Astrocyte (in vitro differentiated cells and primary cell): ENCODE results near the gene TEF. TPM values are rescaled to one million over a fixed set of nuclear protein-coding genes. Genes with fewer than 3 reads are reported as not detected.

ENCODE experiments used
- DNase-seq: peaks from one replicate; pipeline ENCODE4 v3.0.0-alpha.2; 2010; ENCODE audit warnings: low read depth
- FAIRE-seq: peaks from 2 replicates; lab custom pipeline; 2011; peaks lifted over from hg19 to GRCh38; lab: Jason Lieb, UNC
- H2AFZ ChIP-seq: 2 replicates; pipeline ENCODE4 v1.6.0; 2012; ENCODE audit warnings: low read depth, low read length, inconsistent platforms
- H3K27ac ChIP-seq: 2 replicates; pipeline ENCODE4 v1.5.1; 2011; ENCODE audit warnings: low read depth, low read length, inconsistent platforms
- H3K27me3 ChIP-seq: 2 replicates; pipeline ENCODE4 v1.6.0; 2011; ENCODE audit warnings: low read length, inconsistent platforms; ENCODE audit not compliant: insufficient read depth
- H3K36me3 ChIP-seq: 2 replicates; pipeline ENCODE4 v1.5.1; 2011; ENCODE audit warnings: low read length, inconsistent platforms; ENCODE audit not compliant: insufficient read depth
- H3K4me1 ChIP-seq: 2 replicates; pipeline ENCODE4 v1.5.1; 2011; ENCODE audit warnings: low read length, inconsistent platforms; ENCODE audit not compliant: insufficient read depth
- H3K4me2 ChIP-seq: 2 replicates; pipeline ENCODE4 v1.6.0; 2012; ENCODE audit warnings: low read length, inconsistent platforms
- H3K4me3 ChIP-seq: 2 replicates; pipeline ENCODE4 v1.5.1; 2011; ENCODE audit warnings: low read depth, mild to moderate bottlenecking, low read length, inconsistent platforms; ENCODE audit not compliant: insufficient read depth
- H3K79me2 ChIP-seq: 2 replicates; pipeline ENCODE4 v1.6.0; 2012; ENCODE audit warnings: mild to moderate bottlenecking, low read length, inconsistent platforms; ENCODE audit not compliant: insufficient read depth
- H3K9ac ChIP-seq: 2 replicates; pipeline ENCODE4 v1.6.0; 2012; ENCODE audit warnings: mild to moderate bottlenecking, low read length, inconsistent platforms
- H3K9me3 ChIP-seq: 2 replicates; pipeline ENCODE4 v1.5.1; 2012; ENCODE audit warnings: low read depth, mild to moderate bottlenecking, low read length, inconsistent platforms; ENCODE audit not compliant: insufficient read depth
- H4K20me1 ChIP-seq: 2 replicates; pipeline ENCODE4 v1.6.0; 2012; ENCODE audit warnings: low read length, inconsistent platforms; ENCODE audit not compliant: insufficient read depth
- H3K27ac Mint-ChIP-seq: one replicate; pipeline ENCODE4 v1.8.0; 2021; ENCODE audit warnings: mild to moderate bottlenecking, mixed read lengths; ENCODE audit not compliant: unreplicated experiment
- H3K27me3 Mint-ChIP-seq: one replicate; pipeline ENCODE4 v1.8.0; 2021; ENCODE audit warnings: low read depth, mixed read lengths; ENCODE audit not compliant: unreplicated experiment
- H3K36me3 Mint-ChIP-seq: one replicate; pipeline ENCODE4 v1.8.0; 2021; ENCODE audit warnings: low read depth, mixed read lengths; ENCODE audit not compliant: unreplicated experiment
- H3K4me1 Mint-ChIP-seq: one replicate; pipeline ENCODE4 v1.8.0; 2021; ENCODE audit warnings: low read depth, mixed read lengths; ENCODE audit not compliant: unreplicated experiment
- H3K4me3 Mint-ChIP-seq: one replicate; pipeline ENCODE4 v1.8.0; 2021; ENCODE audit warnings: mild to moderate bottlenecking, moderate library complexity, mixed read lengths; ENCODE audit not compliant: unreplicated experiment
- H3K9me3 Mint-ChIP-seq: one replicate; pipeline ENCODE4 v1.8.0; 2021; ENCODE audit warnings: mild to moderate bottlenecking, mixed read lengths; ENCODE audit not compliant: unreplicated experiment
- CTCF ChIP-seq: IDR thresholded peaks from 2 replicates; pipeline ENCODE4 v1.5.1; 2011; ENCODE audit warnings: low read depth, mild to moderate bottlenecking, inconsistent platforms, low read length, moderate library complexity; ENCODE audit not compliant: insufficient read depth
- EZH2 ChIP-seq: IDR thresholded peaks from 2 replicates; pipeline ENCODE4 v1.6.1; 2012; ENCODE audit warnings: mild to moderate bottlenecking, low read length, inconsistent platforms; ENCODE audit not compliant: insufficient read depth
- total RNA-seq: library from RNA; stranded (reverse); gene quantifications from 2 replicates; pipeline ENCODE4 v1.2.1, GENCODE V29; 2021

The TEF gene
- total RNA-seq, 1 donor from 2014 or later = 6.3 TPM

DNA sequence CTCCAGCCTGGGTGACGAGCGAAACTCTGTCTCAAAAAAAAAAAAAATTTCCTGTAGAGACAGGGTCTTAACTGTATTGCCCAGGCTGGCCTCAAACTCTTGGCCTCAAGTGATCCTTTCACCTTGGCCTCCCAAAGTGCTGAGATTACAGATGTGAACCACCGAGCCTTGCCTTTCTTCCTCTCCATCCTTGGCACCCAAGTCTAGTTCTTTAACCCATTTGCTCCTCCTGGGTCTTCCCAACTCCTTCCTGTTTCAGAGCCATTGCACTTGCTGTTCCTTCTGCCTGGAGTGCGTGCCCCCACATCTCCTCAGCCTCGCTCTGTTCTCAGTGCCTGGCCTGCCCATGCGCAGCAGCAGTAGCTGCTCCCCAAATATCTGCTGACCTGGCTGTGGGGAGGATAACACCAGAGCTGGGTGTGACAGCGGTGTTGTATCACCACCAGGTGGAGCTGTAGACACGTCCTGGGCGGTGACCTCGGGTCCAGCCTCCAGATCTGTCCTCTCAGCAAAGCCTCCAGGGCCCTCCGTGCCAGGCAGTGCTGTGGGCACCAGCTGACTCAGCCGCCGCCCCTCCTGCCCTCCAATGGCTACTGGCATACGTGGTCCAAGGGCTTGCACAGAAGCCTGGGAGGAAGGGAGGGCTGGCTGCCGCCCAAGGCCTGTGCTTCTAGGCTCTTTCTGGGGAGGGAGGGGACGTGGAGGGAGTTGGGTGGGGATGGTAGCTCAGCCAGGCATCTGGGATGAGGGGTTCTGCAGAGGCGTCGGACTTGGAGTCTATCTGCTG, 22.0 kb downstream of the TEF start:
- H3K9me3 ChIP-seq = no peaks in the 10 kb centered on the region
- no peaks in the 10 kb centered on the region for H3K79me2 ChIP-seq
- no peaks in the 10 kb centered on the region for H3K4me1 Mint-ChIP-seq
- TF ChIP-seq CTCF (peak; percentile 89), EZH2 (no peak)
- no peak overlapping the region for H3K27ac ChIP-seq
- no peak overlapping the region for H3K9ac ChIP-seq
- H2AFZ ChIP-seq = peak overlapping the region; percentile 73
- H3K4me1 ChIP-seq = peaks cover 9% of the 10 kb centered on the region
- H3K36me3 ChIP-seq = no peaks in the 10 kb centered on the region
- H3K27ac Mint-ChIP-seq = no peak overlapping the region
- peak overlapping the region; percentile 37 for H3K4me2 ChIP-seq
- peak; percentile 41 for FAIRE-seq
- H3K27me3 ChIP-seq = no peaks in the 10 kb centered on the region
- H3K36me3 Mint-ChIP-seq = peaks cover 3% of the 10 kb centered on the region
- no peaks in the 10 kb centered on the region for H3K9me3 Mint-ChIP-seq
- no peaks in the 10 kb centered on the region for H4K20me1 ChIP-seq
- peak; percentile 57 for DNase-seq
- peak overlapping the region; percentile 47 for H3K4me3 Mint-ChIP-seq
- no peak overlapping the region for H3K4me3 ChIP-seq
- peaks cover 2% of the 10 kb centered on the region for H3K27me3 Mint-ChIP-seq

DNA sequence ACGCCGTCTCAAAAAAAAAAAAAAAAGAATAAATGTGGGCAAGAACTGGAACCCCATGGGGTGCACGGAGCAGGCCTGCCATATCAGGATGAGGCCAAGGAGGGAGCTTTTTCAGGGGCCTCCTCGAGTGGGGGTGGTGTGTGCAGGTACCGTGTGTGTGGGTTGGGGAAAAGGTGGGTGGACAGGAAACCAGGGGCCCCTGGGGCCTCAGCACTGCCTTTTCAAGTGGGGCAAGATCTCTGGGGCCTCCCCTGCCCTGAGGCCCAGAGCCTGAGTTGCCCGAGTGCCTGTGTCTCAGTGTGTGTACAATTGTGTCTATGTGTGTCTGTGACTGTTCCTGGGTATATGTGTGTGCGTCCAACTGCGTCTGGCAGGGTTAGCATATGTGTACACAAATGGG, 23.8 kb downstream of the TEF start:
- Histone ChIP-seq H3K4me2 (no peak overlapping the region), H3K4me1 (peaks cover 9% of the 10 kb centered on the region), H3K79me2 (no peaks in the 10 kb centered on the region), H3K9ac (no peak overlapping the region), H4K20me1 (no peaks in the 10 kb centered on the region), H3K9me3 (no peaks in the 10 kb centered on the region), H3K27ac (no peak overlapping the region), H2AFZ (no peak overlapping the region), H3K27me3 (no peaks in the 10 kb centered on the region), H3K36me3 (no peaks in the 10 kb centered on the region), H3K4me3 (no peak overlapping the region)
- H3K27me3 Mint-ChIP-seq = peaks cover 2% of the 10 kb centered on the region
- TF ChIP-seq CTCF = no peak
- TF ChIP-seq EZH2 = no peak
- no peak overlapping the region for H3K4me3 Mint-ChIP-seq
- FAIRE-seq (no peak), DNase-seq (no peak)
- H3K36me3 Mint-ChIP-seq = no peaks in the 10 kb centered on the region
- H3K9me3 Mint-ChIP-seq = no peaks in the 10 kb centered on the region
- no peak overlapping the region for H3K27ac Mint-ChIP-seq
- no peaks in the 10 kb centered on the region for H3K4me1 Mint-ChIP-seq

DNA sequence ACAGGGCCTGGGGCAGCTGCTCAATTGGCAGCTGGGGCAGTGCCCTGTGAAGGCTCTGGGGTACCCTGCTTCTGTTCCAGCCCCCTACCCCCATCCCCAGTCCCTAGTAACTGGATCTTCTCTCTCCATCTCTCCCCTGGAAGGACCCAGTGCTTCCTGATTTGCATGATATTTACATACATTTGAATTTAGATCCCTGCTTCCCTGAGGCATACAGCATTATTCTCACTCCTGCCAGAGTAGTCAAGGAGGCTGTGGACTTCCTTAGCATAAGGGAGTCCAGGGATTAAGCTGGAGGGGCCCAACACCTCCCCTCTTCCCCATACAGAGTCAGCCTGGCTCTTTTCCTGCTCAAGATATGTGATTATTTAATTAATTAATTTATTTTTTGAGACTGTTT, 24.7 kb downstream of the TEF start:
- Histone ChIP-seq H3K4me2 (no peak overlapping the region), H3K27me3 (no peaks in the 10 kb centered on the region), H3K4me3 (no peak overlapping the region), H3K36me3 (no peaks in the 10 kb centered on the region), H3K4me1 (peaks cover 9% of the 10 kb centered on the region), H3K27ac (no peak overlapping the region), H3K9ac (no peak overlapping the region), H3K9me3 (no peaks in the 10 kb centered on the region), H2AFZ (no peak overlapping the region), H4K20me1 (no peaks in the 10 kb centered on the region), H3K79me2 (no peaks in the 10 kb centered on the region)
- Mint-ChIP-seq H3K9me3 (no peaks in the 10 kb centered on the region), H3K36me3 (no peaks in the 10 kb centered on the region), H3K4me1 (no peaks in the 10 kb centered on the region), H3K27me3 (peaks cover 2% of the 10 kb centered on the region), H3K4me3 (no peak overlapping the region), H3K27ac (no peak overlapping the region)
- DNase-seq (no peak), FAIRE-seq (no peak)
- TF ChIP-seq CTCF (no peak), EZH2 (no peak)
